Thyroid gland (tissue), 4 donors: ENCODE results near the gene PHC2. TPM values are rescaled to one million over a fixed set of nuclear protein-coding genes. Genes with fewer than 3 reads are reported as not detected.
A peak's percentile ranks its signal among the peaks of the same experiment; 100 is the strongest.

Experiments
- DNase-seq, 2 donors: peaks; one replicate each; pipeline ENCODE4 v3.0.0-alpha.2; 2019
- H3K27ac ChIP-seq, 3 donors: fragments of 200-600 bp; sonication (generic); 1 replicate in 2 of 3; 2 replicates in 1 of 3; pipeline ENCODE4 v1.5.1; 2016 to 2019; ENCODE audit warnings: mild to moderate bottlenecking in 1 of 3, moderate library complexity in 1 of 3
- H3K27me3 ChIP-seq: fragments of 200-600 bp; sonication (generic); one replicate; pipeline ENCODE4 v1.5.1; 2019
- H3K36me3 ChIP-seq, 2 donors: fragments of 200-600 bp; sonication (generic); one replicate each; pipeline ENCODE4 v1.5.1; 2016 to 2019
- H3K4me1 ChIP-seq, 2 donors: fragments of 200-600 bp; sonication (generic); one replicate each; pipeline ENCODE4 v1.5.1; 2017 to 2019
- H3K4me3 ChIP-seq, 3 donors: fragments of 200-600 bp; sonication (generic); replicated peaks in 1 of 3; 1 replicate in 2 of 3; 2 replicates in 1 of 3; pipeline ENCODE4 v1.5.1; 2016; ENCODE audit warnings: mild to moderate bottlenecking in 1 of 3
- H3K9me3 ChIP-seq: fragments of 200-600 bp; sonication (generic); one replicate; pipeline ENCODE4 v1.5.1; 2017
- CTCF ChIP-seq, 6 experiments: fragments of 200-600 bp in 3 of 6; fragments of 450-650 bp in 3 of 6; sonication (generic) in 3 of 6; IDR thresholded peaks; one replicate each; pipeline ENCODE4 v1.5.1; 2016 to 2019; ENCODE audit warnings: antibody characterized with exemption in 6 of 6, mild to moderate bottlenecking in 2 of 6, inconsistent platforms in 1 of 6, moderate library complexity in 1 of 6
- POLR2A ChIP-seq, 2 donors: fragments of 450-650 bp; IDR thresholded peaks; one replicate each; pipeline ENCODE4 v1.6.1; 2017; ENCODE audit warnings: antibody characterized with exemption in 2 of 2, mild to moderate bottlenecking in 2 of 2, moderate library complexity in 1 of 2
- WGBS, 2 donors: methylation state at CpG; one replicate each; pipeline ENCODE4 v1.1.5; 2017; 5-methylcytosine and 5-hydroxymethylcytosine counted together
- intact Hi-C: fragments of 100-400 bp; cut with DNase I; formaldehyde crosslinking; loops from one replicate; pipeline ENCODE4 v1.15.1; 2023
- total RNA-seq, 4 donors: library from RNA; depleted of rRNA; stranded (reverse); fragments of >200 nt; gene quantifications; one replicate each; pipeline ENCODE4 v1.2.3, GENCODE V29; 2016

PHC2 gene
- total RNA-seq, 4 donors from 2014 or later = 86.8 to 150 (median 113) TPM

- Histone ChIP-seq H3K27ac (peak overlapping the region; percentile 8 to 77 (median 72)), H3K36me3 (peaks cover 37 to 49% of the 10 kb centered on the region in 2 donors), H3K9me3 (no peaks in the 10 kb centered on the region), H3K4me1 (peaks cover 70 to 77% of the 10 kb centered on the region in 2 donors), H3K27me3 (no peaks in the 10 kb centered on the region), H3K4me3 (no peak overlapping the region)
- WGBS, 2 donors = 35 to 58% methylated on average over 5 of the region's 5 CpGs
- peak; percentile 68 to 73 for DNase-seq
- TF ChIP-seq CTCF (IDR thresholded peaks at IDR 0.05) = no peak
- no peak for TF ChIP-seq POLR2A (IDR thresholded peaks at IDR 0.05)
- intact Hi-C loops = no loop called here
These were observed 98.0 kb downstream of the PHC2 start for GRCh38 chr1:33332881-33333280.

- intact Hi-C loops = no loop called here
- Histone ChIP-seq H3K27me3 (no peaks in the 10 kb centered on the region), H3K4me3 (no peak overlapping the region), H3K9me3 (no peaks in the 10 kb centered on the region), H3K27ac (peak overlapping the region; percentile 8 to 77 (median 72)), H3K4me1 (peaks cover 70 to 77% of the 10 kb centered on the region in 2 donors), H3K36me3 (peaks cover 42 to 52% of the 10 kb centered on the region in 2 donors)
- TF ChIP-seq POLR2A (IDR thresholded peaks at IDR 0.05) = no peak
- TF ChIP-seq CTCF (IDR thresholded peaks at IDR 0.05) = no peak
- peak in 1 of 2 donors; percentile 57 for DNase-seq
- WGBS, 2 donors = 69 to 75% methylated on average over 10 of the region's 10 CpGs
These were observed 98.5 kb downstream of the PHC2 start for GRCh38 chr1:33332357-33332789.

- H3K36me3 ChIP-seq = peaks cover 48 to 57% of the 10 kb centered on the region in 2 donors
- no peaks in the 10 kb centered on the region for H3K27me3 ChIP-seq
- H3K27ac ChIP-seq = peak overlapping the region in 2 of 3 donors; percentile 72 to 77
- H3K9me3 ChIP-seq = no peaks in the 10 kb centered on the region
- no peak for TF ChIP-seq POLR2A (IDR thresholded peaks at IDR 0.05)
- no peak for TF ChIP-seq CTCF (IDR thresholded peaks at IDR 0.05)
- DNase-seq = no peak
- intact Hi-C loops = no loop called here
- no peak overlapping the region for H3K4me3 ChIP-seq
- H3K4me1 ChIP-seq = peaks cover 70 to 77% of the 10 kb centered on the region in 2 donors
- WGBS, 2 donors = 66 to 68% methylated on average over 10 of the region's 10 CpGs
These were observed 99.2 kb downstream of the PHC2 start for GRCh38 chr1:33331444-33332356.

DNA sequence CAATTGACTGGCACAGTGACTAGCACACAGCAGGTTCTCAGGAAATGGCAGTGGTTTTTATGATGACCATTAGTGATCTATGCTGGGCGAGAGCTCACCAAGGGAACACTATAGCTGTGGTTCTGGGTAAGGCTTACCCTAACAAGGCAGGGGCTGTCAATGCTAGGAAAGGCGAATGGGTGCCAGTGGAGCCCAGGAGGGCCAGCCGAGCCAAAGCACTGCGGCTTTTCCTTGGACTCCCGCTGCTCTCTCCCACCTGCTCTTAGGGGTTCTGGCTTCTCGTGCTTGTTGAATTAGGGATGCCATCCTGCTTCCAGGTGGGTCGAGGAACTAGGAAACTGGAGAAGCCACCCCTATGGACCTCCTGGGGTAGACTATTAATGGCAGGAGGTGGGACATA lies 100.0 kb downstream of the PHC2 start:
- H3K4me1 ChIP-seq = peaks cover 66 to 77% of the 10 kb centered on the region in 2 donors
- H3K9me3 ChIP-seq = no peaks in the 10 kb centered on the region
- no peaks in the 10 kb centered on the region for H3K27me3 ChIP-seq
- intact Hi-C loops = no loop called here
- H3K27ac ChIP-seq = peak overlapping the region in 2 of 3 donors; percentile 72 to 77
- no peak overlapping the region for H3K4me3 ChIP-seq
- peaks cover 55 to 65% of the 10 kb centered on the region in 2 donors for H3K36me3 ChIP-seq
- TF ChIP-seq CTCF (IDR thresholded peaks at IDR 0.05) (no peak), POLR2A (IDR thresholded peaks at IDR 0.05) (no peak)
- DNase-seq = no peak
- WGBS, 2 donors = 90% methylated on average over 7 of the region's 7 CpGs

DNA sequence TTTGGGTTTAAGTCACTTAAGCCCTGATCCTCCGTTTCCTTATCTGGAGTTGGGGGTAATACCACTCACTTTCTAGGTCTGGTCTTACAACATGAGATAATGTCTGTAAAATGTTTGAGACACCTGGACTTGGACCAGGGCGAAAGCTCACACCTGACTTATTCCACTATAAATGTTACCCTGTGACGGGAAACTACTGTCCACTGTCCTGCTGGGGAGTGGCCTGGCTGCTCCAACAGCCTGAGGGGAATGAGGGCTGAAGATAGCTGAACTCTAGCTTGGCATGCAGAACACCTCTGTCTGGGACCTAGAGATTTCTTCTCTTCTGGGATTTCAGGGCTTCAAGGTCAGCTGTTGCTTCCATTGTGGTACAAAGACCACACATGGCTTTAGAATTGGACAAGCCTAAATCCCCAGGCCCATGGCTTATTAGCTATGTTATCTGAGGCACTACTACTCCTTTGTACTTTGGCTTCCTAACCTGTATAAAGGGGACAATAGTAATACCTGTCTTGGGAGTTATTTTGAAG lies 100.5 kb downstream of the PHC2 start:
- intact Hi-C loops = no loop called here
- H3K4me1 ChIP-seq = peaks cover 69 to 77% of the 10 kb centered on the region in 2 donors
- no peak for DNase-seq
- 92 to 96% methylated on average over 3 of the region's 3 CpGs for WGBS, 2 donors
- TF ChIP-seq CTCF (IDR thresholded peaks at IDR 0.05) (no peak), POLR2A (IDR thresholded peaks at IDR 0.05) (no peak)
- H3K27ac ChIP-seq = peak overlapping the region in 2 of 3 donors; percentile 72 to 77
- H3K27me3 ChIP-seq = no peaks in the 10 kb centered on the region
- no peaks in the 10 kb centered on the region for H3K9me3 ChIP-seq
- no peak overlapping the region for H3K4me3 ChIP-seq
- H3K36me3 ChIP-seq = peaks cover 60 to 70% of the 10 kb centered on the region in 2 donors
